Sigmoid colon (tissue), 4 donors: Measurements from ENCODE around the gene CARMIL1.

ENCODE experiments used
- CTCF ChIP-seq, 4 experiments: fragments of 450-650 bp in 3 of 4; fragments of 200-600 bp in 1 of 4; IDR thresholded peaks; one replicate each; pipeline ENCODE4 v1.5.1; 2016 to 2019; ENCODE audit warnings: antibody characterized with exemption in 4 of 4, mild to moderate bottlenecking in 3 of 4, moderate library complexity in 2 of 4
- EP300 ChIP-seq, 4 donors: sonication (generic); formaldehyde crosslinking; IDR thresholded peaks; one replicate each; pipeline ENCODE4 v1.6.1; 2017; ENCODE audit warnings: antibody characterized with exemption in 4 of 4
- POLR2A ChIP-seq, 2 donors: fragments of 450-650 bp; IDR thresholded peaks; one replicate each; pipeline ENCODE4 v1.6.1; 2016; ENCODE audit warnings: antibody characterized with exemption in 2 of 2, mild to moderate bottlenecking in 2 of 2, moderate library complexity in 2 of 2
- POLR2AphosphoS5 ChIP-seq, 4 donors: sonication (generic); formaldehyde crosslinking; IDR thresholded peaks; one replicate each; pipeline ENCODE4 v1.6.1; 2017; ENCODE audit warnings: antibody characterized with exemption in 4 of 4

- TF ChIP-seq POLR2A (IDR thresholded peaks at IDR 0.05) (no peak), CTCF (IDR thresholded peaks at IDR 0.05) (no peak), POLR2AphosphoS5 (IDR thresholded peaks at IDR 0.05) (no peak), EP300 (IDR thresholded peaks at IDR 0.05) (no peak)
These were observed 30.0 kb upstream of the CARMIL1 start for GRCh38 chr6:25249133-25249532.
